GM12873 (cell line): ENCODE results near the gene MUC13.

Experiments
- TF ChIP-seq, protein P1 (sequence below): IDR thresholded peaks from 2 replicates; pipeline ENCODE4 v1.5.1; 2012; ENCODE audit warnings: low read depth, mild to moderate bottlenecking, moderate library complexity, low read length, control low read depth; ENCODE audit not compliant: insufficient read depth; ENCODE audit errors: missing control alignments

MUC13 gene

DNA sequence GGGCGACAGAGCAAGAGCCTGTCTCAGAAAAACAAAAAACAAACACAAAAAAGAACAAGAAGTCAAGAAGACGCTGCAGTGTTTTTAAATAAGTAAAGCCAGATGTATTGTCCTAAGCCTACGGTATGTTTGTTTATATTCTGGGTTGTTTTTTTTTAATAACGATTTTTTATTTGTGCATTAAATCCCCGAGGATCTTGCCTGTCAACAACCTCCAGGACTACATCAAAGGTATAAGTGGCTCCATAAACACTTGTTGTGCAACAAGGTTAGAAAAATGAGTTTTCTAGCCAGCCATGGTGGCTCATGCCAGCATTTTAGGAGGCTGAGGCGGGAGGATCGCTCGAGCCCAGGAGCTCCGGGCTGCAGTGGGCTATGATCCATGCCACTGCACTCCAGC is 73.5 kb downstream of the MUC13 start:
- TF ChIP-seq, protein P1, sequence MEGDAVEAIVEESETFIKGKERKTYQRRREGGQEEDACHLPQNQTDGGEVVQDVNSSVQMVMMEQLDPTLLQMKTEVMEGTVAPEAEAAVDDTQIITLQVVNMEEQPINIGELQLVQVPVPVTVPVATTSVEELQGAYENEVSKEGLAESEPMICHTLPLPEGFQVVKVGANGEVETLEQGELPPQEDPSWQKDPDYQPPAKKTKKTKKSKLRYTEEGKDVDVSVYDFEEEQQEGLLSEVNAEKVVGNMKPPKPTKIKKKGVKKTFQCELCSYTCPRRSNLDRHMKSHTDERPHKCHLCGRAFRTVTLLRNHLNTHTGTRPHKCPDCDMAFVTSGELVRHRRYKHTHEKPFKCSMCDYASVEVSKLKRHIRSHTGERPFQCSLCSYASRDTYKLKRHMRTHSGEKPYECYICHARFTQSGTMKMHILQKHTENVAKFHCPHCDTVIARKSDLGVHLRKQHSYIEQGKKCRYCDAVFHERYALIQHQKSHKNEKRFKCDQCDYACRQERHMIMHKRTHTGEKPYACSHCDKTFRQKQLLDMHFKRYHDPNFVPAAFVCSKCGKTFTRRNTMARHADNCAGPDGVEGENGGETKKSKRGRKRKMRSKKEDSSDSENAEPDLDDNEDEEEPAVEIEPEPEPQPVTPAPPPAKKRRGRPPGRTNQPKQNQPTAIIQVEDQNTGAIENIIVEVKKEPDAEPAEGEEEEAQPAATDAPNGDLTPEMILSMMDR = no peak

GRCh38 chr3:124860599-124860998 is 74.0 kb downstream of the MUC13 start:
- TF ChIP-seq, protein P1 = no peak

- TF ChIP-seq, protein P1 = no peak
Observed at GRCh38 chr3:124859025-124859424, 75.5 kb downstream of the MUC13 start.

GRCh38 chr3:124858275-124858674 is 76.3 kb downstream of the MUC13 start:
- TF ChIP-seq, protein P1 = no peak

- TF ChIP-seq, protein P1 = no peak
Observed at GRCh38 chr3:124856677-124857076, 77.9 kb downstream of the MUC13 start.
